Chondrocyte (in vitro differentiated cells): ENCODE results near the gene FDPS. TPM values are rescaled to one million over a fixed set of nuclear protein-coding genes. Genes with fewer than 3 reads are reported as not detected.

ENCODE experiments used
- DNase-seq: peaks from one replicate; pipeline ENCODE4 v3.0.0; 2021; ENCODE audit warnings: mixed read lengths, low spot score
- H3K27ac Mint-ChIP-seq: one replicate; pipeline ENCODE4 v1.8.0; 2021; ENCODE audit warnings: mild to moderate bottlenecking, moderate library complexity, mixed read lengths; ENCODE audit not compliant: unreplicated experiment
- H3K27me3 Mint-ChIP-seq: 2 replicates; pipeline ENCODE4 v1.8.0; 2021; ENCODE audit warnings: low read depth, mixed read lengths
- H3K36me3 Mint-ChIP-seq: 2 replicates; pipeline ENCODE4 v1.8.0; 2021; ENCODE audit warnings: low read depth, mixed read lengths
- H3K4me1 Mint-ChIP-seq: 2 replicates; pipeline ENCODE4 v1.8.0; 2021; ENCODE audit warnings: low read depth, mild to moderate bottlenecking, mixed read lengths
- H3K4me3 Mint-ChIP-seq: one replicate; pipeline ENCODE4 v1.8.0; 2021; ENCODE audit warnings: mild to moderate bottlenecking, moderate library complexity, mixed read lengths; ENCODE audit not compliant: unreplicated experiment
- H3K9me3 Mint-ChIP-seq: 2 replicates; pipeline ENCODE4 v1.8.0; 2021; ENCODE audit warnings: low read depth, mixed read lengths
- CTCF ChIP-seq: fragments of 200-600 bp; sonication (generic); IDR thresholded peaks from 2 replicates; pipeline ENCODE4 v1.5.0; 2021; ENCODE audit warnings: antibody characterized with exemption, mild to moderate bottlenecking, moderate library complexity
- microRNA-seq: library from miRNA; unstranded; fragments of <30 nt; microRNA quantifications from one replicate; pipeline ENCODE4 v1.2.0, GENCODE V29; 2020; ENCODE audit warnings: borderline number of aligned reads
- total RNA-seq: library from RNA; stranded (reverse); gene quantifications from 3 replicates; pipeline ENCODE4 v1.2.1, GENCODE V29; 2021

The FDPS gene
- total RNA-seq, 1 donor from 2014 or later: 122 TPM

- Mint-ChIP-seq H3K27ac (no peak overlapping the region), H3K27me3 (no peaks in the 10 kb centered on the region), H3K4me3 (no peak overlapping the region), H3K36me3 (peaks cover 49% of the 10 kb centered on the region), H3K4me1 (no peaks in the 10 kb centered on the region), H3K9me3 (no peaks in the 10 kb centered on the region)
- TF ChIP-seq CTCF: no peak
- no peak for DNase-seq
Measured at GRCh38 chr1:155339515-155340097, 30.9 kb downstream of the FDPS start.

GRCh38 chr1:155342842-155343241, 34.2 kb downstream of the FDPS start:
- no peaks in the 10 kb centered on the region for H3K4me1 Mint-ChIP-seq
- no peak overlapping the region for H3K4me3 Mint-ChIP-seq
- H3K27ac Mint-ChIP-seq: no peak overlapping the region
- no peaks in the 10 kb centered on the region for H3K27me3 Mint-ChIP-seq
- no peak for TF ChIP-seq CTCF
- no peak for DNase-seq
- H3K36me3 Mint-ChIP-seq: peaks cover 49% of the 10 kb centered on the region
- no peaks in the 10 kb centered on the region for H3K9me3 Mint-ChIP-seq

- no peak for TF ChIP-seq CTCF
- Mint-ChIP-seq H3K27me3 (no peaks in the 10 kb centered on the region), H3K9me3 (no peaks in the 10 kb centered on the region), H3K4me3 (no peak overlapping the region), H3K4me1 (no peaks in the 10 kb centered on the region), H3K36me3 (peaks cover 35% of the 10 kb centered on the region), H3K27ac (no peak overlapping the region)
- DNase-seq: no peak
Measured at GRCh38 chr1:155352631-155353030, 44.0 kb downstream of the FDPS start.

- H3K27ac Mint-ChIP-seq: no peak overlapping the region
- H3K4me1 Mint-ChIP-seq: no peaks in the 10 kb centered on the region
- no peak for DNase-seq
- H3K4me3 Mint-ChIP-seq: no peak overlapping the region
- no peak for TF ChIP-seq CTCF
- no peaks in the 10 kb centered on the region for H3K9me3 Mint-ChIP-seq
- H3K27me3 Mint-ChIP-seq: no peaks in the 10 kb centered on the region
- H3K36me3 Mint-ChIP-seq: peaks cover 18% of the 10 kb centered on the region
Measured at GRCh38 chr1:155360051-155360450, 51.4 kb downstream of the FDPS start.

Small RNAs within 50 kb of the gene (microRNA-seq; reads per million reads assigned to microRNA genes)
- not detected for gene MIR555

Other genes with a start within 250 kb of the FDPS start
- gene EFNA4, start 245.1 kb upstream of the FDPS start, total RNA-seq: 8.9 to 10.6 TPM (median 9.7 TPM) in 3 replicates
- 4.3 to 5.5 TPM (median 4.5 TPM) in 3 replicates for gene EFNA3, start 230.0 kb upstream of the FDPS start, total RNA-seq
- 10.9 to 27.6 TPM (median 12.6 TPM) in 3 replicates for gene EFNA1, start 181.0 kb upstream of the FDPS start, total RNA-seq
- 34.0 to 40.3 TPM (median 37.9 TPM) in 3 replicates for gene SLC50A1, start 173.0 kb upstream of the FDPS start, total RNA-seq
- 41.3 to 73.3 TPM (median 48.9 TPM) in 3 replicates for gene DPM3, start 168.3 kb upstream of the FDPS start, total RNA-seq
- 159 to 202 TPM (median 174 TPM) in 3 replicates for gene KRTCAP2, start 135.6 kb upstream of the FDPS start, total RNA-seq
- gene TRIM46, start 135.0 kb upstream of the FDPS start, total RNA-seq: 9.6 to 10.7 TPM (median 9.7 TPM) in 3 replicates
- gene THBS3, start 101.0 kb upstream of the FDPS start, total RNA-seq: 112 to 127 TPM (median 118 TPM) in 3 replicates
- 28.2 to 49.1 TPM (median 29.8 TPM) in 3 replicates for gene MTX1, start 100.2 kb upstream of the FDPS start, total RNA-seq
- gene ENTREP3, start 53.4 kb upstream of the FDPS start, total RNA-seq: 34.0 to 42.8 TPM (median 42.8 TPM) in 3 replicates
- 68.3 to 77.1 TPM (median 71.4 TPM) in 3 replicates for gene SCAMP3, start 46.5 kb upstream of the FDPS start, total RNA-seq
- gene CLK2, start 35.4 kb upstream of the FDPS start, total RNA-seq: 36.7 to 50.2 TPM (median 37.0 TPM) in 3 replicates
- 4.3 to 4.4 TPM (median 4.4 TPM) in 3 replicates for gene HCN3, start 31.4 kb upstream of the FDPS start, total RNA-seq
- gene PKLR, start 7.4 kb upstream of the FDPS start, total RNA-seq: not detected in 3 replicates
- 42.6 to 49.1 TPM (median 43.9 TPM) in 3 replicates for gene RUSC1, start 12.0 kb downstream of the FDPS start, total RNA-seq